ENCODE data around the gene MPHOSPH9. TPM values are rescaled to one million over a fixed set of nuclear protein-coding genes. Genes with fewer than 3 reads are reported as not detected.
A peak's percentile ranks its signal among the peaks of the same experiment; 100 is the strongest.

Gene MPHOSPH9
- total and polyA plus RNA-seq, 2 of the 13 experiments (the other 11 are each of a cell fraction or from before 2014, with no cell fraction given), result 20.3 to 63.4 TPM

- TF ChIP-seq SIN3B (IDR thresholded peaks at IDR 0.05; ENCODE audit: low read length), result no peak
- no peak for TF ChIP-seq RORA (CRISPR knock-in tag; IDR thresholded peaks at IDR 0.05)
- peak; percentile 78; the same call in 1 of the 2 replicates for TF ChIP-seq HOMEZ (CRISPR knock-in tag; IDR thresholded peaks at IDR 0.05; ENCODE audit: low read depth)
- peak; percentile 96 for TF ChIP-seq ZNF644 (CRISPR knock-in tag; IDR thresholded peaks at IDR 0.05; ENCODE audit: low read depth)
- peak; percentile 78 for TF ChIP-seq SAP130 (CRISPR knock-in tag; IDR thresholded peaks at IDR 0.05; ENCODE audit: low read depth)
- peak; percentile 46; the same call in 1 of the 2 replicates for TF ChIP-seq FOXA3 (CRISPR knock-in tag; IDR thresholded peaks at IDR 0.05)
- TF ChIP-seq MEF2D (CRISPR knock-in tag; IDR thresholded peaks at IDR 0.05), result no peak
- no peak for TF ChIP-seq ZNF576 (CRISPR knock-in tag; IDR thresholded peaks at IDR 0.05)
- TF ChIP-seq ARID5B (CRISPR knock-in tag; IDR thresholded peaks at IDR 0.05), result peak; percentile 44; the same call in 1 of the 2 replicates
- TF ChIP-seq MAFK (conservative IDR thresholded peaks at IDR 0.05 in 1 of 2, IDR thresholded peaks at IDR 0.05 in 1 of 2; ENCODE audit: low read length in 2 of 2), result peak; percentile 91 to 98
- peak; percentile 83 for TF ChIP-seq MAFG (CRISPR knock-in tag; IDR thresholded peaks at IDR 0.05)
- no peak for TF ChIP-seq SNRNP70 (IDR thresholded peaks at IDR 0.05; ENCODE audit: low read depth, low read length)
- 0 out of 2 replicates have a peak, but pooled peaks have one; percentile 23 for TF ChIP-seq UBTF (CRISPR knock-in tag; IDR thresholded peaks at IDR 0.05)
- no peak for TF ChIP-seq ZFP90 (CRISPR knock-in tag; IDR thresholded peaks at IDR 0.05; ENCODE audit: borderline replicate concordance)
- peak; percentile 75 for TF ChIP-seq TEAD3 (CRISPR knock-in tag; optimal IDR thresholded peaks at IDR 0.05; ENCODE audit: borderline replicate concordance)
- peak; percentile 16; the same call in 1 of the 2 replicates for TF ChIP-seq SOX5 (CRISPR knock-in tag; IDR thresholded peaks at IDR 0.05; ENCODE audit: borderline replicate concordance)
- peak; percentile 58; the same call in 1 of the 2 replicates for TF ChIP-seq HMG20A (CRISPR knock-in tag; IDR thresholded peaks at IDR 0.05; ENCODE audit: borderline replicate concordance)
- TF ChIP-seq ATF6 (CRISPR knock-in tag; conservative IDR thresholded peaks at IDR 0.05), result no peak
- TF ChIP-seq MXI1 (IDR thresholded peaks at IDR 0.05; ENCODE audit: borderline replicate concordance, low read depth, low read length), result peak; percentile 65; the same call in 1 of the 3 replicates
- no peak for TF ChIP-seq SUZ12 (IDR thresholded peaks at IDR 0.05; ENCODE audit: low read depth, low read length)
These were observed 106.4 kb downstream of the MPHOSPH9 start (continued) for GRCh38 chr12:123126294-123127181.
